SK-N-SH (cell line): ENCODE data around the gene OST4. TPM values are rescaled to one million over a fixed set of nuclear protein-coding genes. Genes with fewer than 3 reads are reported as not detected.

Experiments used
- CTCF ChIA-PET: fragments of 300-600, 350-600 bp; formaldehyde crosslinking; extraction: SDS; loops from one replicate; lab custom pipeline; 2021; lab: Yijun Ruan, JAX
- POLR2A ChIA-PET: fragments of 350-600 bp; sonication (Branson Sonifier 250); formaldehyde crosslinking; extraction: SDS; loops from one replicate; lab custom pipeline; 2020; ENCODE audit warnings: antibody characterized with exemption, inconsistent platforms; lab: Yijun Ruan, JAX
- DNase-seq: peaks from one replicate; pipeline ENCODE4 v3.0.0; 2012
- H2AFZ ChIP-seq: fragments of 200-600 bp; sonication (generic); 2 replicates; pipeline ENCODE4 v1.8.1; 2016; ENCODE audit warnings: antibody characterized with exemption, mild to moderate bottlenecking, low read depth
- H3F3A ChIP-seq: fragments of 200-600 bp; sonication (generic); replicated peaks from 2 replicates; pipeline ENCODE3; 2016; ENCODE audit warnings: antibody characterized with exemption, mild to moderate bottlenecking; ENCODE audit not compliant: insufficient read depth
- H3K27ac ChIP-seq, 2 experiments: fragments of 200-500 bp in 1 of 2; fragments of 200-600 bp in 1 of 2; sonication (Bioruptor generic) in 1 of 2; sonication (generic), shearing (Covaris generic) in 1 of 2; 2 replicates each; pipeline versions ENCODE4 v1.5.1 to v1.6.1; 2014 to 2016; ENCODE audit warnings: low read depth in 2 of 2, inconsistent platforms in 1 of 2, low read length in 1 of 2, mild to moderate bottlenecking in 1 of 2, mixed read lengths in 1 of 2
- H3K27me3 ChIP-seq: fragments of 200-600 bp; sonication (generic), shearing (Covaris generic); 2 replicates; pipeline ENCODE4 v1.6.1; 2016; ENCODE audit warnings: mixed run types; ENCODE audit not compliant: insufficient read depth
- H3K36me3 ChIP-seq, 2 experiments: fragments of 200-500 bp in 1 of 2; fragments of 200-600 bp in 1 of 2; sonication (Bioruptor generic) in 1 of 2; sonication (generic) in 1 of 2; replicated peaks in 1 of 2; 2 replicates each; pipeline versions ENCODE3 to v1.5.1; 2014 to 2016; ENCODE audit warnings: low read length in 1 of 2, mild to moderate bottlenecking in 1 of 2; ENCODE audit not compliant: insufficient read depth in 2 of 2, control insufficient read depth in 1 of 2
- H3K4me1 ChIP-seq, 2 experiments: fragments of 200-500 bp in 1 of 2; fragments of 200-600 bp in 1 of 2; sonication (Bioruptor generic) in 1 of 2; sonication (generic), shearing (Covaris generic) in 1 of 2; 2 replicates each; pipeline versions ENCODE4 v1.5.1 to v1.6.1; 2014 to 2016; ENCODE audit warnings: low read depth in 1 of 2, low read length in 1 of 2, mixed run types in 1 of 2; ENCODE audit not compliant: insufficient read depth in 2 of 2, control insufficient read depth in 1 of 2
- H3K4me2 ChIP-seq: fragments of 200-600 bp; sonication (generic), shearing (Covaris generic); 2 replicates; pipeline ENCODE4 v1.6.1; 2017; ENCODE audit warnings: mixed run types
- H3K4me3 ChIP-seq, 2 experiments: fragments of 200-500 bp in 1 of 2; fragments of 200-600 bp in 1 of 2; sonication (Bioruptor generic) in 1 of 2; sonication (generic), shearing (Covaris generic) in 1 of 2; 2 replicates each; pipeline versions ENCODE4 v1.5.1 to v1.8.1; 2014 to 2016; ENCODE audit warnings: low read depth in 2 of 2, inconsistent platforms in 1 of 2, low read length in 1 of 2, mild to moderate bottlenecking in 1 of 2, mixed read lengths in 1 of 2, moderate library complexity in 1 of 2
- H3K79me2 ChIP-seq: fragments of 200-600 bp; sonication (generic); 2 replicates; pipeline ENCODE4 v1.8.1; 2017; ENCODE audit warnings: mild to moderate bottlenecking; ENCODE audit not compliant: insufficient read depth
- H3K9ac ChIP-seq: fragments of 200-600 bp; sonication (generic); 2 replicates; pipeline ENCODE4 v1.6.1; 2017; ENCODE audit warnings: mixed run types
- H3K9me2 ChIP-seq: fragments of 200-600 bp; sonication (generic); 2 replicates; pipeline ENCODE4 v1.6.1; 2017; ENCODE audit warnings: mixed run types
- H3K9me3 ChIP-seq: fragments of 200-600 bp; sonication (generic); 2 replicates; pipeline ENCODE4 v1.6.1; 2017; ENCODE audit warnings: mixed run types, mild to moderate bottlenecking, moderate library complexity
- H4K20me1 ChIP-seq: fragments of 200-600 bp; sonication (generic); 2 replicates; pipeline ENCODE4 v1.6.1; 2017; ENCODE audit warnings: mild to moderate bottlenecking, mixed run types; ENCODE audit not compliant: insufficient read depth
- ELF1 ChIP-seq: IDR thresholded peaks from 2 replicates; pipeline ENCODE4 v1.4.0; 2012
- EP300 ChIP-seq, 2 experiments: IDR thresholded peaks; 2 replicates each; pipeline versions ENCODE4 v1.4.0 to v1.6.1; 2012; ENCODE audit warnings: borderline replicate concordance in 1 of 2, low read depth in 1 of 2, low read length in 1 of 2
- EZH2phosphoT487 ChIP-seq: fragments of 200-600 bp; sonication (generic); IDR thresholded peaks from 2 replicates; pipeline ENCODE4 v1.6.1; 2017; ENCODE audit warnings: low read depth, mixed run types, mild to moderate bottlenecking, antibody characterized with exemption, moderate library complexity, borderline replicate concordance
- FOXM1 ChIP-seq: IDR thresholded peaks from 2 replicates; pipeline ENCODE4 v1.4.0; 2012; ENCODE audit warnings: low read depth, mild to moderate bottlenecking
- GATA2 ChIP-seq: sonication (generic); formaldehyde crosslinking; IDR thresholded peaks from 2 replicates; pipeline ENCODE4 v1.5.0; 2020; ENCODE audit warnings: mild to moderate bottlenecking, missing genetic modification reagents
- POLR2AphosphoS5 ChIP-seq: IDR thresholded peaks from 2 replicates; pipeline ENCODE4 v1.6.1; 2012; ENCODE audit warnings: low read depth, low read length
- RAD21 ChIP-seq: IDR thresholded peaks from 2 replicates; pipeline ENCODE4 v1.6.1; 2012; ENCODE audit warnings: mild to moderate bottlenecking, low read length
- RCOR1 ChIP-seq: fragments of 150-350 bp; IDR thresholded peaks from 2 replicates; pipeline ENCODE4 v1.6.1; 2017; ENCODE audit warnings: antibody characterized with exemption, low read length
- RXRA ChIP-seq: IDR thresholded peaks from 2 replicates; pipeline ENCODE4 v1.4.0; 2012; ENCODE audit warnings: low read depth, mild to moderate bottlenecking, borderline replicate concordance
- SMC3 ChIP-seq: IDR thresholded peaks from 2 replicates; pipeline ENCODE4 v1.6.1; 2012; ENCODE audit warnings: low read depth, low read length, improper control_type of control experiment
- TAF1 ChIP-seq: IDR thresholded peaks from 2 replicates; pipeline ENCODE4 v1.6.1; 2012; ENCODE audit warnings: low read depth, mild to moderate bottlenecking, low read length, moderate library complexity, borderline replicate concordance
- TCF12 ChIP-seq: IDR thresholded peaks from 2 replicates; pipeline ENCODE4 v1.4.0; 2012
- TEAD4 ChIP-seq: IDR thresholded peaks from 2 replicates; pipeline ENCODE4 v1.4.0; 2012; ENCODE audit warnings: mild to moderate bottlenecking, borderline replicate concordance; ENCODE audit not compliant: insufficient read depth
- YY1 ChIP-seq: IDR thresholded peaks from 2 replicates; pipeline ENCODE4 v1.4.0; 2012; ENCODE audit warnings: low read depth, mild to moderate bottlenecking
- WGBS: methylation state at CpG from one replicate; pipeline ENCODE4 v1.1.6; 2017; ENCODE audit warnings: low lambda C conversion rate; 5-methylcytosine and 5-hydroxymethylcytosine counted together
- polyA plus RNA-seq, 3 experiments: library from polyadenylated mRNA; depleted of rRNA; stranded (reverse); fragments of >200 nt; gene quantifications; 2 replicates each; pipeline ENCODE4 v1.2.3, GENCODE V29; 2012
- TF ChIP-seq, protein P1 (sequence below): IDR thresholded peaks from 2 replicates; pipeline ENCODE4; 2012
- TF ChIP-seq, protein P2 (sequence below): fragments of 150-350 bp; IDR thresholded peaks from 2 replicates; pipeline ENCODE4 v1.6.1; 2016; ENCODE audit warnings: mild to moderate bottlenecking, low read depth, low read length
- TF ChIP-seq, protein P3 (sequence below): IDR thresholded peaks from 2 replicates; pipeline ENCODE4 v1.4.0; 2012; ENCODE audit warnings: low read depth
- TF ChIP-seq, protein P4 (sequence below): fragments of 150-350 bp; IDR thresholded peaks from 2 replicates; pipeline ENCODE4 v1.6.1; 2017; ENCODE audit warnings: antibody characterized with exemption, low read length, low read depth, borderline replicate concordance

Gene OST4
- polyA plus RNA-seq, 1 of the 3 experiments (the other 2 are of a cell fraction), result 1,851 TPM

DNA sequence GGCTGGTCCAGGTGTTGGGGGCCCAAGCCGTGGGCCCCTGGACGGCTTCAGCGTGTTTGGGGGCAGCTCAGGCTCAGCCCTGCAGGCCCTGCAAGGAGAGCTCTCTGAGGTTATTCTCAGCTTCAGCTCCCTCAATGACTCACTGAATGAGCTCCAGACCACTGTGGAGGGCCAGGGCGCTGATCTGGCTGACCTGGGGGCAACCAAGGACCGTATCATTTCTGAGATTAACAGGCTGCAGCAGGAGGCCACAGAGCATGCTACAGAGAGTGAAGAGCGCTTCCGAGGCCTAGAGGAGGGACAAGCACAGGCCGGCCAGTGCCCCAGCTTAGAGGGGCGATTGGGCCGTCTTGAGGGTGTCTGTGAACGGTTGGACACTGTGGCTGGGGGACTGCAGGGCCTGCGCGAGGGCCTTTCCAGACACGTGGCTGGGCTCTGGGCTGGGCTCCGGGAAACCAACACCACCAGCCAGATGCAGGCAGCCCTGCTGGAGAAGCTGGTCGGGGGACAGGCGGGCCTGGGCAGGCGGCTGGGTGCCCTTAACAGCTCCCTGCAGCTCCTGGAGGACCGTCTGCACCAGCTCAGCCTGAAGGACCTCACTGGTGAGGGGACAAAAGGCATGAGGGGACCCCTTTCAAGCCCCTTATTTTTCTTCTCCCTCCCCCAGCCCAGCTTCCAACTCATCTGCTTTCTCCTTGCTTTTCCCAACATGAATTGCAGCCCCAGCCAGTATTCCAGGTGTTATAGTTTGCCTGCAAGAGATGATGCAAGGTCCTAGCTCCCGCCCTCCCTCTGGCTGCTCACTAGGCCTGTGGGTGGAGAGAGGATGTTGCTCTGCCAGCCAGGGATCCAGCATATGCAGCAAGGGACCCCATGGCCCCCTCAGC, 12.2 kb upstream of the OST4 start:
- peaks cover 18 to 58% of the 10 kb centered on the region in 2 experiments for H3K4me1 ChIP-seq
- H4K20me1 ChIP-seq, result peaks cover 16% of the 10 kb centered on the region; the same call in 1 of the 2 replicates
- ChIA-PET POLR2A (interaction anchor here (0.6 to 6.7 kb wide), 7 partner anchors 11 to 50 kb away, joined by 3 to 63 read pairs (median 7); partner anchors contain the start of genes AGBL5 and OST4), CTCF (interaction anchor here (0.8 to 14.6 kb wide), 10 partner anchors 14 to 238 kb away, joined by 3 to 227 read pairs (median 22); partner anchors contain the start of genes ABHD1, AGBL5, OST4 and PREB)
- no peaks in the 10 kb centered on the region for H3K9me2 ChIP-seq
- H3F3A ChIP-seq, result peaks cover 10% of the 10 kb centered on the region
- WGBS, result 90% methylated on average over 17 of the region's 20 CpGs
- no peaks in the 10 kb centered on the region for H3K27me3 ChIP-seq
- peaks cover 16 to 38% of the 10 kb centered on the region in 2 experiments for H3K36me3 ChIP-seq
- H2AFZ ChIP-seq, result no peak overlapping the region
- H3K79me2 ChIP-seq, result peaks cover 30% of the 10 kb centered on the region
- no peaks in the 10 kb centered on the region for H3K9me3 ChIP-seq
- no peak for TF ChIP-seq ELF1
- no peak for TF ChIP-seq TEAD4
- TF ChIP-seq, protein P1, sequence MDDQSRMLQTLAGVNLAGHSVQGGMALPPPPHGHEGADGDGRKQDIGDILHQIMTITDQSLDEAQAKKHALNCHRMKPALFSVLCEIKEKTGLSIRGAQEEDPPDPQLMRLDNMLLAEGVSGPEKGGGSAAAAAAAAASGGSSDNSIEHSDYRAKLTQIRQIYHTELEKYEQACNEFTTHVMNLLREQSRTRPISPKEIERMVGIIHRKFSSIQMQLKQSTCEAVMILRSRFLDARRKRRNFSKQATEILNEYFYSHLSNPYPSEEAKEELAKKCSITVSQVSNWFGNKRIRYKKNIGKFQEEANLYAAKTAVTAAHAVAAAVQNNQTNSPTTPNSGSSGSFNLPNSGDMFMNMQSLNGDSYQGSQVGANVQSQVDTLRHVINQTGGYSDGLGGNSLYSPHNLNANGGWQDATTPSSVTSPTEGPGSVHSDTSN, result no peak
- TF ChIP-seq EP300 (IDR thresholded peaks at IDR 0.05; ENCODE audit: borderline replicate concordance in 1 of 2, low read depth in 1 of 2, low read length in 1 of 2), result no peak
- TF ChIP-seq, protein P2, sequence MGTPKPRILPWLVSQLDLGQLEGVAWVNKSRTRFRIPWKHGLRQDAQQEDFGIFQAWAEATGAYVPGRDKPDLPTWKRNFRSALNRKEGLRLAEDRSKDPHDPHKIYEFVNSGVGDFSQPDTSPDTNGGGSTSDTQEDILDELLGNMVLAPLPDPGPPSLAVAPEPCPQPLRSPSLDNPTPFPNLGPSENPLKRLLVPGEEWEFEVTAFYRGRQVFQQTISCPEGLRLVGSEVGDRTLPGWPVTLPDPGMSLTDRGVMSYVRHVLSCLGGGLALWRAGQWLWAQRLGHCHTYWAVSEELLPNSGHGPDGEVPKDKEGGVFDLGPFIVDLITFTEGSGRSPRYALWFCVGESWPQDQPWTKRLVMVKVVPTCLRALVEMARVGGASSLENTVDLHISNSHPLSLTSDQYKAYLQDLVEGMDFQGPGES, result no peak
- TF ChIP-seq GATA2 (CRISPR knock-in tag), result no peak
- no peak for TF ChIP-seq SMC3
- no peak for TF ChIP-seq FOXM1
- TF ChIP-seq YY1, result no peak
- no peak for TF ChIP-seq RCOR1
- TF ChIP-seq, protein P3, sequence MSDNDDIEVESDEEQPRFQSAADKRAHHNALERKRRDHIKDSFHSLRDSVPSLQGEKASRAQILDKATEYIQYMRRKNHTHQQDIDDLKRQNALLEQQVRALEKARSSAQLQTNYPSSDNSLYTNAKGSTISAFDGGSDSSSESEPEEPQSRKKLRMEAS, result no peak
- no peak for TF ChIP-seq TAF1
- TF ChIP-seq RXRA, result no peak
- TF ChIP-seq EZH2phosphoT487, result no peak
- TF ChIP-seq RAD21, result no peak
- no peak for TF ChIP-seq TCF12
- TF ChIP-seq POLR2AphosphoS5, result no peak
- TF ChIP-seq, protein P4, sequence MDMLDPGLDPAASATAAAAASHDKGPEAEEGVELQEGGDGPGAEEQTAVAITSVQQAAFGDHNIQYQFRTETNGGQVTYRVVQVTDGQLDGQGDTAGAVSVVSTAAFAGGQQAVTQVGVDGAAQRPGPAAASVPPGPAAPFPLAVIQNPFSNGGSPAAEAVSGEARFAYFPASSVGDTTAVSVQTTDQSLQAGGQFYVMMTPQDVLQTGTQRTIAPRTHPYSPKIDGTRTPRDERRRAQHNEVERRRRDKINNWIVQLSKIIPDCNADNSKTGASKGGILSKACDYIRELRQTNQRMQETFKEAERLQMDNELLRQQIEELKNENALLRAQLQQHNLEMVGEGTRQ, result no peak
- no peak overlapping the region for H3K4me2 ChIP-seq
- H3K4me3 ChIP-seq, result no peak overlapping the region
- no peak overlapping the region; a peak in 1 of 4 replicates for H3K27ac ChIP-seq
- no peak overlapping the region for H3K9ac ChIP-seq
- no peak for DNase-seq
